Activated CD4-positive, alpha-beta memory T cell treated with anti-CD3 and anti-CD28 coated beads for 36 hours (primary cell): ENCODE results near the gene S100PBP. TPM values are rescaled to one million over a fixed set of nuclear protein-coding genes. Genes with fewer than 3 reads are reported as not detected.
"Not testable (repeated sequence)": the region's sequence is repeated elsewhere in the genome, so short reads cannot be mapped to it uniquely, and the experiment has no call there.

Source experiments
- CTCF ChIA-PET: fragments of 350-600 bp; sonication (Branson Sonifier 250); formaldehyde crosslinking; loops from one replicate; lab custom pipeline; 2021; ENCODE audit warnings: antibody characterized with exemption, inconsistent platforms; lab: Charles Lee
- POLR2A ChIA-PET: fragments of 350-600 bp; sonication (Branson Sonifier 250); formaldehyde crosslinking; loops from one replicate; lab custom pipeline; 2021; ENCODE audit warnings: antibody characterized with exemption; lab: Charles Lee
- DNase-seq: peaks from one replicate; pipeline ENCODE4 v3.0.0-alpha.2; 2020
- H3K27ac Mint-ChIP-seq: one replicate; pipeline ENCODE4 v1.8.0; 2021; ENCODE audit warnings: mixed read lengths
- H3K27me3 Mint-ChIP-seq: one replicate; pipeline ENCODE4 v1.8.0; 2021; ENCODE audit warnings: mixed read lengths
- H3K36me3 Mint-ChIP-seq: one replicate; pipeline ENCODE4 v1.8.0; 2021; ENCODE audit warnings: mixed read lengths
- H3K4me1 Mint-ChIP-seq: one replicate; pipeline ENCODE4 v1.8.0; 2021; ENCODE audit warnings: low read depth, mixed read lengths
- H3K4me3 Mint-ChIP-seq: one replicate; pipeline ENCODE4 v1.8.0; 2021; ENCODE audit warnings: mild to moderate bottlenecking, mixed read lengths
- H3K9me3 Mint-ChIP-seq: one replicate; pipeline ENCODE4 v1.8.0; 2021; ENCODE audit warnings: mixed read lengths
- intact Hi-C: fragments of 100-400 bp; cut with micrococcal nuclease; formaldehyde crosslinking; loops from one replicate; pipeline ENCODE4 v1.15.1; 2023
- total RNA-seq, 2 experiments: library from RNA; stranded (reverse); gene quantifications; one replicate each; pipeline ENCODE4 v1.2.3, GENCODE V29; 2021

The S100PBP gene
- total RNA-seq, 2 experiments from 2014 or later: 30.4 to 32.7 TPM

GRCh38 chr1:32899586-32900296 is 82.3 kb downstream of the S100PBP start:
- ChIA-PET POLR2A (no interaction called here), CTCF (no interaction called here)
- no peaks in the 10 kb centered on the region for H3K36me3 Mint-ChIP-seq
- no peak for DNase-seq
- intact Hi-C loops: no loop called here
- no peaks in the 10 kb centered on the region for H3K9me3 Mint-ChIP-seq
- H3K4me1 Mint-ChIP-seq: peaks cover 6% of the 10 kb centered on the region
- H3K27ac Mint-ChIP-seq: no peak overlapping the region
- H3K4me3 Mint-ChIP-seq: no peak overlapping the region
- peaks cover 46% of the 10 kb centered on the region for H3K27me3 Mint-ChIP-seq

GRCh38 chr1:32900371-32900955 is 83.0 kb downstream of the S100PBP start:
- intact Hi-C loops: no loop called here
- H3K36me3 Mint-ChIP-seq: no peaks in the 10 kb centered on the region
- H3K27me3 Mint-ChIP-seq: peaks cover 46% of the 10 kb centered on the region
- peaks cover 6% of the 10 kb centered on the region for H3K4me1 Mint-ChIP-seq
- no peak overlapping the region for H3K27ac Mint-ChIP-seq
- ChIA-PET CTCF (no interaction called here), POLR2A (no interaction called here)
- peak overlapping the region; percentile 59 for H3K4me3 Mint-ChIP-seq
- no peaks in the 10 kb centered on the region for H3K9me3 Mint-ChIP-seq
- DNase-seq: no peak

- CTCF ChIA-PET: no interaction called here
- peak within 1 kb of the TSS; percentile 71 for H3K4me3 Mint-ChIP-seq
- peaks cover 43% of the 10 kb centered on the region for H3K27me3 Mint-ChIP-seq
- peaks cover 6% of the 10 kb centered on the region for H3K4me1 Mint-ChIP-seq
- no peak within 1 kb of the TSS for H3K27ac Mint-ChIP-seq
- intact Hi-C loops: no loop called here
- POLR2A ChIA-PET: no interaction called here
- H3K9me3 Mint-ChIP-seq: no peaks in the 10 kb centered on the region
- DNase-seq: no peak
- H3K36me3 Mint-ChIP-seq: no peaks in the 10 kb centered on the region
These were observed 83.7 kb downstream of the S100PBP start, which contains the start of gene TMEM54 for GRCh38 chr1:32900956-32901822. TMEM54 (minus strand) TSS chr1:32901389; CDS start chr1:32901238, 151 bp downstream.

GRCh38 chr1:32901823-32902534 is 84.5 kb downstream of the S100PBP start:
- intact Hi-C loops: no loop called here
- peak overlapping the region; percentile 71 for H3K4me3 Mint-ChIP-seq
- H3K9me3 Mint-ChIP-seq: no peaks in the 10 kb centered on the region
- no peak overlapping the region for H3K27ac Mint-ChIP-seq
- ChIA-PET POLR2A (no interaction called here), CTCF (no interaction called here)
- peaks cover 6% of the 10 kb centered on the region for H3K4me1 Mint-ChIP-seq
- H3K36me3 Mint-ChIP-seq: no peaks in the 10 kb centered on the region
- DNase-seq: no peak
- H3K27me3 Mint-ChIP-seq: peaks cover 40% of the 10 kb centered on the region

GRCh38 chr1:32902535-32902920 is 85.1 kb downstream of the S100PBP start:
- no peaks in the 10 kb centered on the region for H3K36me3 Mint-ChIP-seq
- no peaks in the 10 kb centered on the region for H3K9me3 Mint-ChIP-seq
- H3K27ac Mint-ChIP-seq: no peak overlapping the region
- intact Hi-C loops: no loop called here
- peaks cover 37% of the 10 kb centered on the region for H3K27me3 Mint-ChIP-seq
- ChIA-PET POLR2A (interaction anchor here (0.7 kb wide), 1 partner anchor 26 kb away, joined by 3 read pairs; no protein-coding TSS in a partner anchor), CTCF (no interaction called here)
- H3K4me1 Mint-ChIP-seq: peaks cover 6% of the 10 kb centered on the region
- no peak for DNase-seq
- no peak overlapping the region for H3K4me3 Mint-ChIP-seq

GRCh38 chr1:32903991-32904785 is 86.7 kb downstream of the S100PBP start:
- POLR2A ChIA-PET: no interaction called here
- Mint-ChIP-seq H3K9me3 (no peaks in the 10 kb centered on the region), H3K4me1 (peaks cover 6% of the 10 kb centered on the region), H3K4me3 (no peak overlapping the region), H3K27me3 (peaks cover 28% of the 10 kb centered on the region), H3K27ac (no peak overlapping the region), H3K36me3 (no peaks in the 10 kb centered on the region)
- DNase-seq: no peak
- intact Hi-C loops: no loop called here
- CTCF ChIA-PET: interaction anchor here (0.6 to 1.5 kb wide), 7 partner anchors 12 to 192 kb away, joined by 3 to 8 read pairs (median 4); no protein-coding TSS in a partner anchor

GRCh38 chr1:32904797-32905196 is 87.3 kb downstream of the S100PBP start:
- no peak for DNase-seq
- H3K36me3 Mint-ChIP-seq: no peaks in the 10 kb centered on the region
- peaks cover 6% of the 10 kb centered on the region for H3K4me1 Mint-ChIP-seq
- H3K9me3 Mint-ChIP-seq: no peaks in the 10 kb centered on the region
- no peak overlapping the region for H3K4me3 Mint-ChIP-seq
- intact Hi-C loops: no loop called here
- no peak overlapping the region for H3K27ac Mint-ChIP-seq
- CTCF ChIA-PET: interaction anchor here (0.6 to 1.5 kb wide), 8 partner anchors 12 to 193 kb away, joined by 3 to 8 read pairs (median 4); no protein-coding TSS in a partner anchor
- POLR2A ChIA-PET: no interaction called here
- peaks cover 23% of the 10 kb centered on the region for H3K27me3 Mint-ChIP-seq

- H3K4me3 Mint-ChIP-seq, H3K36me3 Mint-ChIP-seq, DNase-seq, H3K9me3 Mint-ChIP-seq, H3K27ac Mint-ChIP-seq, H3K4me1 Mint-ChIP-seq, intact Hi-C loops: not testable (repeated sequence)
- ChIA-PET CTCF (interaction anchor here (0.6 to 1.0 kb wide), 3 partner anchors 13 to 257 kb away, joined by 3 to 4 read pairs (median 3); no protein-coding TSS in a partner anchor), POLR2A (interaction anchor here (0.7 kb wide), 1 partner anchor 499 kb away, joined by 4 read pairs; no protein-coding TSS in a partner anchor)
- peaks cover 18% of the 10 kb centered on the region for H3K27me3 Mint-ChIP-seq
These were observed 88.1 kb downstream of the S100PBP start for GRCh38 chr1:32905588-32905987.

- intact Hi-C loops: no loop called here
These were observed 89.2 kb downstream of the S100PBP start for GRCh38 chr1:32906654-32907053.

GRCh38 chr1:32907435-32907834 is 90.0 kb downstream of the S100PBP start:
- Mint-ChIP-seq H3K9me3 (no peaks in the 10 kb centered on the region), H3K36me3 (no peaks in the 10 kb centered on the region), H3K4me3 (no peak overlapping the region), H3K27ac (no peak overlapping the region), H3K27me3 (peaks cover 7% of the 10 kb centered on the region), H3K4me1 (no peaks in the 10 kb centered on the region)
- intact Hi-C loops: no loop called here
- DNase-seq: no peak
- CTCF ChIA-PET: interaction anchor here (0.7 to 1.1 kb wide), 4 partner anchors 12 to 149 kb away, joined by 3 to 4 read pairs (median 3); no protein-coding TSS in a partner anchor
- POLR2A ChIA-PET: no interaction called here

More at GRCh38 chr1:32906654-32907053, 89.2 kb downstream of the S100PBP start:
- peaks cover 1% of the 10 kb centered on the region for H3K4me1 Mint-ChIP-seq
- H3K36me3 Mint-ChIP-seq: no peaks in the 10 kb centered on the region
- no peak overlapping the region for H3K27ac Mint-ChIP-seq
- POLR2A ChIA-PET: interaction anchor here (0.7 kb wide), 1 partner anchor 294 kb away, joined by 3 read pairs; no protein-coding TSS in a partner anchor
- DNase-seq: no peak
- CTCF ChIA-PET: interaction anchor here (1.0 to 1.1 kb wide), 2 partner anchors 11 to 150 kb away, joined by 3 read pairs; no protein-coding TSS in a partner anchor
- peaks cover 13% of the 10 kb centered on the region for H3K27me3 Mint-ChIP-seq
- no peak overlapping the region for H3K4me3 Mint-ChIP-seq
- H3K9me3 Mint-ChIP-seq: no peaks in the 10 kb centered on the region
